Heart left ventricle (tissue), 16 donors: ENCODE data around the gene BRD8. TPM values are rescaled to one million over a fixed set of nuclear protein-coding genes. Genes with fewer than 3 reads are reported as not detected.
"Not testable (repeated sequence)": the region's sequence is repeated elsewhere in the genome, so short reads cannot be mapped to it uniquely, and the experiment has no call there.

Experiments
- ATAC-seq, 4 donors: fragments of 200-7000 bp; cut with Tn5 transposase; one replicate each; pipeline ENCODE4 v1.9.1; 2020 to 2022; ENCODE audit warnings: moderate library complexity in 4 of 4, mild to moderate bottlenecking in 3 of 4, moderate number of reproducible peaks in 1 of 4
- DNase-seq, 5 donors: peaks; one replicate each; pipeline ENCODE4 v3.0.0-alpha.2; 2020
- H3K27ac ChIP-seq, 12 donors: fragments of 200-600 bp; sonication (generic) in 4 of 12; one replicate each; pipeline versions ENCODE4 v1.5.0 to v1.8.0; 2016 to 2022; ENCODE audit warnings: mild to moderate bottlenecking in 2 of 12
- H3K27me3 ChIP-seq, 9 donors: fragments of 200-600 bp; sonication (generic) in 2 of 9; one replicate each; pipeline versions ENCODE4 v1.5.1 to v1.8.0; 2016 to 2022; ENCODE audit warnings: mild to moderate bottlenecking in 3 of 9
- H3K36me3 ChIP-seq, 9 donors: fragments of 200-600 bp; sonication (generic) in 2 of 9; one replicate each; pipeline versions ENCODE4 v1.5.0 to v1.8.0; 2018 to 2022; ENCODE audit warnings: mild to moderate bottlenecking in 2 of 9
- H3K4me1 ChIP-seq, 12 donors: fragments of 200-600 bp; sonication (generic) in 4 of 12; one replicate each; pipeline versions ENCODE4 v1.5.0 to v1.8.0; 2016 to 2022; ENCODE audit warnings: mild to moderate bottlenecking in 3 of 12
- H3K4me3 ChIP-seq, 12 donors: fragments of 200-600 bp; sonication (generic) in 4 of 12; one replicate each; pipeline versions ENCODE4 v1.5.0 to v1.8.0; 2017 to 2022; ENCODE audit warnings: mild to moderate bottlenecking in 9 of 12, moderate library complexity in 4 of 12
- H3K9me3 ChIP-seq, 12 donors: fragments of 200-600 bp; sonication (generic) in 4 of 12; one replicate each; pipeline versions ENCODE4 v1.5.0 to v1.8.0; 2016 to 2022; ENCODE audit warnings: mild to moderate bottlenecking in 1 of 12
- CTCF ChIP-seq, 12 donors: fragments of 200-600 bp; sonication (generic) in 4 of 12; IDR thresholded peaks; one replicate each; pipeline versions ENCODE4 v1.5.0 to v1.8.0; 2018 to 2022; ENCODE audit warnings: antibody characterized with exemption in 12 of 12, mild to moderate bottlenecking in 5 of 12
- POLR2A ChIP-seq, 2 donors: fragments of 450-650 bp; IDR thresholded peaks; one replicate each; pipeline ENCODE4 v1.6.1; 2017; ENCODE audit warnings: antibody characterized with exemption in 2 of 2, mild to moderate bottlenecking in 2 of 2, moderate library complexity in 2 of 2
- WGBS, 4 donors: extraction: QIAGEN DNeasy Blood & Tissue Kit in 2 of 4; methylation state at CpG; one replicate each; pipeline versions ENCODE4 v1.1.5 to v1.1.7; 2013 to 2018; 5-methylcytosine and 5-hydroxymethylcytosine counted together
- intact Hi-C, 10 donors: fragments of 100-400 bp; cut with DNase I; formaldehyde crosslinking; loops; one replicate each; pipeline versions ENCODE4 v1.11.1 to v1.14.2; 2022
- polyA plus RNA-seq, 2 donors: library from polyadenylated mRNA; stranded (reverse); fragments of 200-250 nt; gene quantifications; one replicate each; pipeline ENCODE4 v1.2.3, GENCODE V29; 2013
- total RNA-seq, 9 donors: library from RNA; depleted of rRNA in 2 of 9; stranded (reverse); fragments of >200 nt in 2 of 9; fragmentation: NEBNext Ultra II Directional in 3 of 9; extraction: Animal tissue kit (Norgen Biotek cat#: 25700) in 3 of 9; gene quantifications; one replicate each; pipeline versions ENCODE4 v1.1.0 to v1.2.4, GENCODE V29; 2016 to 2023
- donor health status: ischemic (EF 13 %, LVEDD 7.1; RV severe dilation, severe dysfunction).
- donor health status: healthy with polysubstance abuse.
- donor health status: DM: no; HTN: yes; CAD: no.
- donor health status: DM: no; HTN: no; CAD: no.
- donor health status: ischemic (EF 25% LVEDD 6.9; RV normal size, moderate dysfunction).
- donor health status: ischemic (EF 25% LVEDD 5.7; RV mildly dilated, moderate dysfunction).
- donor health status: healthy.
- donor health status: DM: yes; HTN: yes; CAD: no.
- donor health status: ischemic (EF 35%, LVEDD 5.7; RV mildly dilated, moderate dysfunction).
- donor health status: nonischemic (EF 11% LVEDD 7.7; RV severe dilation, severe dysfunction).
- donor health status: DM: yes; HTN: yes; CAD: no.
- donor health status: PGD.
- donor health status: ischemic (EF 29% LVEDD 5.4; RV normal size, mild dysfunction).
- donor health status: nonischemic (EF 23%, LVEDD 6.1; RV moderate dilation, normal function).

Gene BRD8
- total and polyA plus RNA-seq, 11 donors: 16.6 to 30.2 (median 22.7) TPM

GRCh38 chr5:138210985-138211384 is 32.6 kb upstream of the BRD8 start:
- H3K4me3 ChIP-seq: no peak overlapping the region
- 88 to 95% (median 93%) methylated on average over 3 of the region's 3 CpGs for WGBS, 4 donors
- H3K27ac ChIP-seq: no peak overlapping the region
- intact Hi-C loops: loop anchor here in 1 of 10 donors (5.0 kb wide), 1 partner anchor 121 kb away; the partner anchor contains the start of gene CDC25C
- no peak for DNase-seq
- H3K9me3 ChIP-seq: no peaks in the 10 kb centered on the region
- H3K36me3 ChIP-seq: peaks cover 0 to 42% (median 25%) of the 10 kb centered on the region in 9 donors
- peaks cover 0 to 29% (median 15%) of the 10 kb centered on the region in 12 donors for H3K4me1 ChIP-seq
- no peaks in the 10 kb centered on the region for H3K27me3 ChIP-seq
- TF ChIP-seq CTCF (IDR thresholded peaks at IDR 0.05): no peak
- TF ChIP-seq POLR2A (IDR thresholded peaks at IDR 0.05): no peak
- ATAC-seq: no peak

- 89 to 97% (median 91%) methylated on average over 8 of the region's 8 CpGs for WGBS, 4 donors
- H3K4me1 ChIP-seq, H3K4me3 ChIP-seq, H3K27me3 ChIP-seq, H3K27ac ChIP-seq, DNase-seq, ATAC-seq, H3K9me3 ChIP-seq, intact Hi-C loops: not testable (repeated sequence)
- peaks cover 0 to 95% (median 93%) of the 10 kb centered on the region in 9 donors for H3K36me3 ChIP-seq
Observed at GRCh38 chr5:138193859-138194258, 15.4 kb upstream of the BRD8 start.

GRCh38 chr5:138192826-138193225 is 14.4 kb upstream of the BRD8 start:
- Histone ChIP-seq H3K27me3 (no peaks in the 10 kb centered on the region), H3K4me3 (no peak overlapping the region), H3K27ac (no peak overlapping the region), H3K4me1 (peaks cover 0 to 8% (median 0%) of the 10 kb centered on the region in 12 donors), H3K9me3 (no peaks in the 10 kb centered on the region), H3K36me3 (peaks cover 3 to 95% (median 93%) of the 10 kb centered on the region in 9 donors)
- no peak for ATAC-seq
- WGBS, 4 donors: 93 to 96% (median 93%) methylated on average over 3 of the region's 3 CpGs
- intact Hi-C loops: no loop called here
- no peak for DNase-seq
- no peak for TF ChIP-seq POLR2A (IDR thresholded peaks at IDR 0.05)

GRCh38 chr5:138188626-138189025 is 10.2 kb upstream of the BRD8 start:
- Histone ChIP-seq H3K4me3 (no peak overlapping the region), H3K9me3 (no peaks in the 10 kb centered on the region), H3K36me3 (peaks cover 3 to 100% (median 90%) of the 10 kb centered on the region in 9 donors), H3K27ac (peak overlapping the region in 5 of 12 donors; percentile 4 to 51 (median 41)), H3K4me1 (peaks cover 0 to 8% (median 0%) of the 10 kb centered on the region in 12 donors), H3K27me3 (no peaks in the 10 kb centered on the region)
- ATAC-seq (peak; percentile 36 to 75 (median 64)), DNase-seq (no peak)
- intact Hi-C loops: no loop called here
- 57 to 66% (median 60%) methylated on average over 3 of the region's 3 CpGs for WGBS, 4 donors
- TF ChIP-seq CTCF (IDR thresholded peaks at IDR 0.05): no peak
- TF ChIP-seq POLR2A (IDR thresholded peaks at IDR 0.05): no peak

- Histone ChIP-seq H3K4me1 (peaks cover 0 to 11% (median 0%) of the 10 kb centered on the region in 12 donors), H3K36me3 (peaks cover 3 to 96% (median 64%) of the 10 kb centered on the region in 9 donors), H3K27ac (no peak overlapping the region), H3K9me3 (no peaks in the 10 kb centered on the region), H3K4me3 (no peak overlapping the region), H3K27me3 (no peaks in the 10 kb centered on the region)
- TF ChIP-seq POLR2A (IDR thresholded peaks at IDR 0.05) (no peak), CTCF (IDR thresholded peaks at IDR 0.05) (no peak)
- no peak for DNase-seq
- no peak for ATAC-seq
- intact Hi-C loops: no loop called here
- WGBS, 4 donors: 90 to 94% (median 93%) methylated on average over 2 of the region's 2 CpGs
Observed at GRCh38 chr5:138186002-138186447, 7.6 kb upstream of the BRD8 start.
